Measurements from ENCODE around the gene HHAT. TPM values are rescaled to one million over a fixed set of nuclear protein-coding genes. Genes with fewer than 3 reads are reported as not detected.

Gene HHAT
- total RNA-seq, 2 donors from 2014 or later: 16.3 to 19.0 TPM

DNA sequence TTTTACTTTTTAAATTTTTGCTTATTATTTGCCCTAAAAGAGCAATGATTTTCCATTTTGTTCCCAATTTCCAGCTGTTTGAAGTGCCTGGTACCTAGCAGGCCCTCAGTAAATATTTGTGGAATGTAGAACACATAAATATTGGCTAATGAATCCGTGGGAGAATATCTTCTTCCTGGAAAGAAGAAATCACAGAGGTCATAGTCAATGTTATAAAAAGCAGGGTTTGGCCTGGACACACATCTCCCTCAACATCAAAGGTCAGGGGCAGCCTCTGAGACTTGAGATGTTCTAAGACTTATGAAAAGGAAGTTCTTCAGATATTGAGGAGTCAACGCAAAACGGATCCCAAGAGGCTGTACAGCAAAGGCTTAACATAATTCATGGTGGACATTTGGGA lies 358.1 kb downstream of the HHAT start:
- DNase-seq (ENCODE audit: low spot score): no peak
- WGBS: 51% methylated on average over 3 of the region's 3 CpGs
- intact Hi-C loops (cut with DNase I): no loop called here
- Histone ChIP-seq H3K4me1 (replicated peaks) (no peaks in the 10 kb centered on the region), H3K4me3 (no peak overlapping the region), H3K9me3 (no peaks in the 10 kb centered on the region), H3K27ac (no peak overlapping the region), H3K36me3 (no peaks in the 10 kb centered on the region), H3K27me3 (replicated peaks; ENCODE audit: insufficient read depth) (no peaks in the 10 kb centered on the region)
- TF ChIP-seq POLR2AphosphoS5 (IDR thresholded peaks at IDR 0.05) (no peak), POLR2A (IDR thresholded peaks at IDR 0.05) (no peak)
- TF ChIP-seq, protein P1, sequence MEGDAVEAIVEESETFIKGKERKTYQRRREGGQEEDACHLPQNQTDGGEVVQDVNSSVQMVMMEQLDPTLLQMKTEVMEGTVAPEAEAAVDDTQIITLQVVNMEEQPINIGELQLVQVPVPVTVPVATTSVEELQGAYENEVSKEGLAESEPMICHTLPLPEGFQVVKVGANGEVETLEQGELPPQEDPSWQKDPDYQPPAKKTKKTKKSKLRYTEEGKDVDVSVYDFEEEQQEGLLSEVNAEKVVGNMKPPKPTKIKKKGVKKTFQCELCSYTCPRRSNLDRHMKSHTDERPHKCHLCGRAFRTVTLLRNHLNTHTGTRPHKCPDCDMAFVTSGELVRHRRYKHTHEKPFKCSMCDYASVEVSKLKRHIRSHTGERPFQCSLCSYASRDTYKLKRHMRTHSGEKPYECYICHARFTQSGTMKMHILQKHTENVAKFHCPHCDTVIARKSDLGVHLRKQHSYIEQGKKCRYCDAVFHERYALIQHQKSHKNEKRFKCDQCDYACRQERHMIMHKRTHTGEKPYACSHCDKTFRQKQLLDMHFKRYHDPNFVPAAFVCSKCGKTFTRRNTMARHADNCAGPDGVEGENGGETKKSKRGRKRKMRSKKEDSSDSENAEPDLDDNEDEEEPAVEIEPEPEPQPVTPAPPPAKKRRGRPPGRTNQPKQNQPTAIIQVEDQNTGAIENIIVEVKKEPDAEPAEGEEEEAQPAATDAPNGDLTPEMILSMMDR (IDR thresholded peaks at IDR 0.05): no peak

DNA sequence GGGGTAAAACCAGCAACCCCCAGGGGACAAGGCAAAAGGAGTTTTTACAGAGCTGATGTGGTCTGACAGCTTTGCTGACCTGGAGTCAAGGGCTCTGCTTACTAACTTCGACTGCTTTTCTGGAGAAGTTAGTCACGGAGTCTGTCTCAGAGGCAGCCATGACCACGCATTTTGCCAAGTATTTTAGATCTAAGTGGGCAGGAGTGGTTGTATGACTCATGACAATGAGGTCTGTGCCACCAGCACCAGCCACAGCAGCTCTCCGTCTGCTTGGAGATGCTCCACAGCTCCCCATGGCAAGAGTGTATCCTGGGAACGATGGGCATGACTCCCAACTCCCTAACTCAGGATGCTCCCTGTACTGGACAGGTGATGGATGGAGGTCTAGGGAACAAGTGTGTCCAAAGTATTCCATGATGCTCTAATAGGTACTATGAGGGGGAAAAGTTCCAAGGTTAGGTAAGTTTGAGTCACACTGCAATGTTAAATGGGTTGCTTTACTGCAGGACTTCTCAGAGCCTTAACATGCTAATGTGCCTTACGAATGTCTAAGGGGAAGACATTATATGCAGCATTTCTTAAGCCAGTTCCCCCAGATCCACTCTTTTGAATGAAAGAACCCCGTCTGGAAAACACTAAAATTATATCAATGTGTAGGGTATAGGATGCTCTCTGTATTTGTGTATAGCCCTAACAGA lies 359.0 kb downstream of the HHAT start:
- DNase-seq (ENCODE audit: low spot score): no peak
- Histone ChIP-seq H3K4me3 (no peak overlapping the region), H3K36me3 (no peaks in the 10 kb centered on the region), H3K4me1 (replicated peaks) (no peaks in the 10 kb centered on the region), H3K9me3 (no peaks in the 10 kb centered on the region), H3K27me3 (replicated peaks; ENCODE audit: insufficient read depth) (no peaks in the 10 kb centered on the region), H3K27ac (no peak overlapping the region)
- intact Hi-C loops (cut with DNase I): no loop called here
- TF ChIP-seq POLR2A (IDR thresholded peaks at IDR 0.05) (no peak), POLR2AphosphoS5 (IDR thresholded peaks at IDR 0.05) (no peak)
- TF ChIP-seq, protein P1 (IDR thresholded peaks at IDR 0.05): no peak
- 96% methylated on average over 7 of the region's 7 CpGs for WGBS

DNA sequence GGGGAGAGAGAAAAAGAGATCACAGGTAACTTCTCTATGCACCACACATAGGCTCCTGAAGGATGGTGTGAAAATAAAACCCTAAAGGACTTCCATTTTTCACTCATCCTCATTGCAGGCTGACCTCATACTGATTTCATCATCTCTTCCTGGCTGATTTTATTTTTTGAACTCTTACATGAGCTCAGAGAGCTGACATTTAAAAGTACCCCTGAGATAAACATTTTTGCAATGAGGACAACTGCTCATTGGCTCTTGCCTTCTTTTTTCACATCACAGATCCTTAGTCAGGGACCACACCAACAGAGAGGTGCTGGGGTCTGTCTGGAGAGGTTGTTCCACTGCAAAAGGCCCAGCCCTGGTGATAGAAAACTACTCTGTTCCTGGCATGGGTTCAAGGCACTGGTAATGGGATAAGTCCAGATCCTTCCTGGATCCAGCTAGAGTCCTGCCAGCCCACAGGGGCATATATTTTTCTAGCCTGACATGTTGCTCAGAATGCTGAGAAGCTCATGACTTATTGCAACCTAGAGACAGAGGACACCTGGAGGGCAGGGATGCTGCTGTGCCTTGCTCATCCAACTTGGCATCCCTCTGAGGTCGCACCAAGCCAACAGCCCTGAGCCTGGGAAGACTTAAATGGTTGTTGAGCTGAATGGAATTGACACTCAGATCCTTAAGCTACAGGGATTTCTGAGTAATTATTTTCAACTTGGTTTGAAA lies 360.0 kb downstream of the HHAT start:
- 91% methylated on average over 1 of the region's 1 CpG for WGBS
- TF ChIP-seq POLR2AphosphoS5 (IDR thresholded peaks at IDR 0.05) (no peak), POLR2A (IDR thresholded peaks at IDR 0.05) (no peak)
- TF ChIP-seq, protein P1 (IDR thresholded peaks at IDR 0.05): no peak
- no peaks in the 10 kb centered on the region for H3K9me3 ChIP-seq
- intact Hi-C loops (cut with DNase I): no loop called here
- no peak overlapping the region for H3K4me3 ChIP-seq
- H3K4me1 ChIP-seq (replicated peaks): no peaks in the 10 kb centered on the region
- no peaks in the 10 kb centered on the region for H3K36me3 ChIP-seq
- H3K27ac ChIP-seq: no peak overlapping the region
- no peaks in the 10 kb centered on the region for H3K27me3 ChIP-seq (replicated peaks; ENCODE audit: insufficient read depth)
- no peak for DNase-seq (ENCODE audit: low spot score)

DNA sequence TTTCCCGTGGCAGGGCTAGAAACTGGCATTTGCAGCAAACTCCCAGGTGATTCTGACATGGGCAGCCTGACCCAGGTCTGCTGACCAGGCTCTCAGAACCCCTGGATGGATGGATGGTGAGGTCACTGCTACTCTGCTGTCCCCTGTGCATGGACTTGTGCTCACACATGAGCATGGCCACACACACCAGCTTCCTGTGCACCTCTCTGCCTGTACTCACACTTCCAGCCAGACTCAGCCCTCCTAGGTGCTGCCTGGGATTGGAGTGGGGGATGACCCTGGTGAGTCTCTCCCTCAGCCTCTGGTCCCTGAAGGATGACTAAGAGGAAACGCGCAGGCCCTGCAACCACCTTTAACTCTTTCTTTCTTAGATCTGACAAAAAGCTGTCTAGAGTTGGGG lies 361.1 kb downstream of the HHAT start:
- intact Hi-C loops (cut with DNase I): no loop called here
- Histone ChIP-seq H3K9me3 (no peaks in the 10 kb centered on the region), H3K36me3 (no peaks in the 10 kb centered on the region), H3K27ac (no peak overlapping the region), H3K4me3 (no peak overlapping the region), H3K27me3 (replicated peaks; ENCODE audit: insufficient read depth) (no peaks in the 10 kb centered on the region), H3K4me1 (replicated peaks) (no peaks in the 10 kb centered on the region)
- no peak for TF ChIP-seq POLR2AphosphoS5 (IDR thresholded peaks at IDR 0.05)
- TF ChIP-seq POLR2A (IDR thresholded peaks at IDR 0.05): no peak
- TF ChIP-seq, protein P1 (IDR thresholded peaks at IDR 0.05): no peak
- 86% methylated on average over 3 of the region's 3 CpGs for WGBS
- no peak for DNase-seq (ENCODE audit: low spot score)

DNA sequence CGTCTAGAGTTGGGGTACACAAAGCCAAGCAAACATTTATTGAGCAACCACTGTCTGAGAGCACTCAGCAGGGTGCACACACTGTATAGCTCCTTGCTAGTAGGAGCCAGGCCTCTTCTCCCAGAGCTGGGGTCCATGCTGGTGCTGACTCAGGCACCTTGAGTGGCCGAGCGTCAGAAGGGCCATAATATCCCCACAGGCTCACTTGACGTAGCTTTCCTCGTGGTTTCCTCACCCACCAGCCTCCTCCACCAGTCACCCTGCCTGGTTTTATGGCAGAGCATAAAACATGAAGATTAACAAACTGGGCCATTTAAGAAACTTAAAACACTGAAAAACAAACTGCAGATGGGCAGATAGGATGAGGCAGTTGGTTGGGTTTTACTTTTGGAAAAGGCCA lies 361.5 kb downstream of the HHAT start:
- 81% methylated on average over 5 of the region's 5 CpGs for WGBS
- no peak overlapping the region for H3K4me3 ChIP-seq
- H3K9me3 ChIP-seq: no peaks in the 10 kb centered on the region
- H3K27me3 ChIP-seq (replicated peaks; ENCODE audit: insufficient read depth): no peaks in the 10 kb centered on the region
- no peaks in the 10 kb centered on the region for H3K4me1 ChIP-seq (replicated peaks)
- H3K27ac ChIP-seq: no peak overlapping the region
- intact Hi-C loops (cut with DNase I): no loop called here
- no peaks in the 10 kb centered on the region for H3K36me3 ChIP-seq
- TF ChIP-seq, protein P1 (IDR thresholded peaks at IDR 0.05): no peak
- TF ChIP-seq POLR2A (IDR thresholded peaks at IDR 0.05) (no peak), POLR2AphosphoS5 (IDR thresholded peaks at IDR 0.05) (no peak)
- no peak for DNase-seq (ENCODE audit: low spot score)
